Neural progenitor cell (in vitro differentiated cells): Measurements from ENCODE around the gene KLF13.

ENCODE experiments used
- EZH2 ChIP-seq: fragments of 200-600 bp; sonication (generic); IDR thresholded peaks from 2 replicates; pipeline ENCODE4 v1.6.1; 2017; ENCODE audit warnings: antibody characterized with exemption, mild to moderate bottlenecking, moderate library complexity
- TF ChIP-seq, protein P1 (sequence below): fragments of 200-600 bp; sonication (generic); IDR thresholded peaks from 2 replicates; pipeline ENCODE4 v1.5.1; 2017; ENCODE audit warnings: antibody characterized with exemption, mild to moderate bottlenecking

DNA sequence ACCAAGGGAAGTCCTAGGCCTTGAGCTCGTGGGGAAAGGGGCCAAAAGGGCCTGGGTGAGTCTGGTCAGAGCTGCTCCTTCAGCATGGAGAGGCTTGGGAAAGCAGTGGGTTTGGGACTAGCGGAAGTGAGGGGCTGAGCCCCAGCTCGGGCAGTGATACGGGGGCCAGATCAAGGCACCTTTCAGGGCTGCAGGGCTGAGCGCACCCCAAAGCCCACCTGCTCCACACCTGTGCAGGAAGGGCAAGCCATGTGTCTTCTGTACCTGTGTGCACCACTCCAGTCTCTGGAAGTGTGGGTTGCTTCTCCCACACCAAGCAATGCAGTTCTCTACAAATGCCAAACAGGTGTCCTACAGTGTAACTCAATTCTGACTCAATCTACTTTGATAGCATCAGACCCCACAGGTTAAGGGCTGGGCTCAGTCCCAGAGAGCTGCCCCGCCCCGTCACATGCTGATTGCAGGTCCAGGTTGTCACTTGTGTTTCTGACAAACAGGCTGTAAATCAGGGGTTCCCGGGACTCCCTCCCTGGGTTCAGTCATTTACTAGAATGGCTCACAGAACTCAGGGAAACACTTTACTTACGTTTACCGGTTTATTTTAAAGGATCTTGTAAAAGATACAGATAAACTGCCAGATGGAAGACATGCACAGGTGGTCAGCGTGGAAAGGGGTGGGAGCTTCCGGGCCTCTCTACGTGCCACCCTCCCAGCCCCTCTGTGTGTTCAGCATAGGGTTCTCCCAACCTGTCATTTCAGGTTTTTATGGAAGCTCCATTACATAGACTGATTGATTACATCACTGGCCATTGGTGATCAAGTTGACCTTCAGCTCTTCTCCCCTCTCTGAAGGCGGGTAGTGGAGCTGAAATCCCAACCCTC is 28.8 kb upstream of the KLF13 start:
- no peak for TF ChIP-seq EZH2
- TF ChIP-seq, protein P1, sequence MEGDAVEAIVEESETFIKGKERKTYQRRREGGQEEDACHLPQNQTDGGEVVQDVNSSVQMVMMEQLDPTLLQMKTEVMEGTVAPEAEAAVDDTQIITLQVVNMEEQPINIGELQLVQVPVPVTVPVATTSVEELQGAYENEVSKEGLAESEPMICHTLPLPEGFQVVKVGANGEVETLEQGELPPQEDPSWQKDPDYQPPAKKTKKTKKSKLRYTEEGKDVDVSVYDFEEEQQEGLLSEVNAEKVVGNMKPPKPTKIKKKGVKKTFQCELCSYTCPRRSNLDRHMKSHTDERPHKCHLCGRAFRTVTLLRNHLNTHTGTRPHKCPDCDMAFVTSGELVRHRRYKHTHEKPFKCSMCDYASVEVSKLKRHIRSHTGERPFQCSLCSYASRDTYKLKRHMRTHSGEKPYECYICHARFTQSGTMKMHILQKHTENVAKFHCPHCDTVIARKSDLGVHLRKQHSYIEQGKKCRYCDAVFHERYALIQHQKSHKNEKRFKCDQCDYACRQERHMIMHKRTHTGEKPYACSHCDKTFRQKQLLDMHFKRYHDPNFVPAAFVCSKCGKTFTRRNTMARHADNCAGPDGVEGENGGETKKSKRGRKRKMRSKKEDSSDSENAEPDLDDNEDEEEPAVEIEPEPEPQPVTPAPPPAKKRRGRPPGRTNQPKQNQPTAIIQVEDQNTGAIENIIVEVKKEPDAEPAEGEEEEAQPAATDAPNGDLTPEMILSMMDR, result no peak
